ENCODE results near the gene DNAH2.

DNAH2 gene

GRCh38 chr17:7781429-7781828 lies 63.9 kb downstream of the DNAH2 start:
- Histone ChIP-seq H4K20me1 (ENCODE audit: insufficient read depth, low read length, poor library complexity, severe bottlenecking) (no peaks in the 10 kb centered on the region), H3K79me2 (ENCODE audit: insufficient read depth, low read length) (no peaks in the 10 kb centered on the region), H3K4me3 (ENCODE audit: low read length, poor library complexity, severe bottlenecking) (no peak overlapping the region), H3F3A (ENCODE audit: low read depth) (no peaks in the 10 kb centered on the region), H3K9ac (ENCODE audit: low read depth, low read length, poor library complexity, severe bottlenecking) (no peak overlapping the region), H3K4me2 (ENCODE audit: low read depth, low read length, poor library complexity, severe bottlenecking) (no peak overlapping the region), H3K36me3 (ENCODE audit: insufficient read depth, low read length) (no peaks in the 10 kb centered on the region), H2AFZ (ENCODE audit: low read length) (no peak overlapping the region), H3K4me1 (ENCODE audit: insufficient read depth, low read length, poor library complexity, severe bottlenecking) (no peaks in the 10 kb centered on the region), H3K27me3 (ENCODE audit: insufficient read depth, low read length, poor library complexity, severe bottlenecking) (no peaks in the 10 kb centered on the region), H3K9me2 (replicated peaks; ENCODE audit: low read depth, low read length) (no peaks in the 10 kb centered on the region), H3K9me3 (ENCODE audit: insufficient read depth, low read depth, low read length) (no peaks in the 10 kb centered on the region)
- TF ChIP-seq, protein P1, sequence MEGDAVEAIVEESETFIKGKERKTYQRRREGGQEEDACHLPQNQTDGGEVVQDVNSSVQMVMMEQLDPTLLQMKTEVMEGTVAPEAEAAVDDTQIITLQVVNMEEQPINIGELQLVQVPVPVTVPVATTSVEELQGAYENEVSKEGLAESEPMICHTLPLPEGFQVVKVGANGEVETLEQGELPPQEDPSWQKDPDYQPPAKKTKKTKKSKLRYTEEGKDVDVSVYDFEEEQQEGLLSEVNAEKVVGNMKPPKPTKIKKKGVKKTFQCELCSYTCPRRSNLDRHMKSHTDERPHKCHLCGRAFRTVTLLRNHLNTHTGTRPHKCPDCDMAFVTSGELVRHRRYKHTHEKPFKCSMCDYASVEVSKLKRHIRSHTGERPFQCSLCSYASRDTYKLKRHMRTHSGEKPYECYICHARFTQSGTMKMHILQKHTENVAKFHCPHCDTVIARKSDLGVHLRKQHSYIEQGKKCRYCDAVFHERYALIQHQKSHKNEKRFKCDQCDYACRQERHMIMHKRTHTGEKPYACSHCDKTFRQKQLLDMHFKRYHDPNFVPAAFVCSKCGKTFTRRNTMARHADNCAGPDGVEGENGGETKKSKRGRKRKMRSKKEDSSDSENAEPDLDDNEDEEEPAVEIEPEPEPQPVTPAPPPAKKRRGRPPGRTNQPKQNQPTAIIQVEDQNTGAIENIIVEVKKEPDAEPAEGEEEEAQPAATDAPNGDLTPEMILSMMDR (conservative IDR thresholded peaks at IDR 0.05; ENCODE audit: low read length), result no peak
- no peak for TF ChIP-seq EZH2phosphoT487 (IDR thresholded peaks at IDR 0.05; ENCODE audit: borderline replicate concordance)

DNA sequence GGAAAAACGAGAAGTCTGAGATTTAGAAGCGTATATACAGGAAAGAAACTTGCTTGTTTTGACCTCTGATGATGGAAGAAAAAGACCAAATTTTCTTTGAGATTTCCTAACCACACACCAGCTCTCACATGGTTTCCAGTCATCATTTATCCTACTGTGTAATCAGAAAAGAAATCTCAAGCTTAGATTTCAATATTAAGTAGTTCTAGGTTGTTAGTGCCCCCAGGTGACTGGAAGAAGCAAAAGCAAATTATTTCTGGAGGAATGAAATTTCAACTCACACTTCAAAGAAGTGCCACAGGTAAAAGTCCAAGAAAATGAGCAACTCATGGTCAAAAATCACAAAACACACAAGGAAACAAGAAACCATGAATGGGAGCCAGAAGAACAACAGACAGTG lies 64.7 kb downstream of the DNAH2 start:
- Histone ChIP-seq H3K79me2 (ENCODE audit: insufficient read depth, low read length) (no peaks in the 10 kb centered on the region), H3K4me2 (ENCODE audit: low read depth, low read length, poor library complexity, severe bottlenecking) (no peak overlapping the region), H3K4me1 (ENCODE audit: insufficient read depth, low read length, poor library complexity, severe bottlenecking) (no peaks in the 10 kb centered on the region), H3K27me3 (ENCODE audit: insufficient read depth, low read length, poor library complexity, severe bottlenecking) (no peaks in the 10 kb centered on the region), H4K20me1 (ENCODE audit: insufficient read depth, low read length, poor library complexity, severe bottlenecking) (no peaks in the 10 kb centered on the region), H3K36me3 (ENCODE audit: insufficient read depth, low read length) (no peaks in the 10 kb centered on the region), H3F3A (ENCODE audit: low read depth) (no peaks in the 10 kb centered on the region), H2AFZ (ENCODE audit: low read length) (no peak overlapping the region), H3K4me3 (ENCODE audit: low read length, poor library complexity, severe bottlenecking) (no peak overlapping the region), H3K9me3 (ENCODE audit: insufficient read depth, low read depth, low read length) (no peaks in the 10 kb centered on the region), H3K9me2 (replicated peaks; ENCODE audit: low read depth, low read length) (no peaks in the 10 kb centered on the region), H3K9ac (ENCODE audit: low read depth, low read length, poor library complexity, severe bottlenecking) (no peak overlapping the region)
- TF ChIP-seq, protein P1 (conservative IDR thresholded peaks at IDR 0.05; ENCODE audit: low read length), result peak; percentile 49
- no peak for TF ChIP-seq EZH2phosphoT487 (IDR thresholded peaks at IDR 0.05; ENCODE audit: borderline replicate concordance)

GRCh38 chr17:7786866-7787265 lies 69.3 kb downstream of the DNAH2 start:
- no peak overlapping the region for H3K4me2 ChIP-seq (ENCODE audit: low read depth, low read length, poor library complexity, severe bottlenecking)
- H3K9ac ChIP-seq (ENCODE audit: low read depth, low read length, poor library complexity, severe bottlenecking), result no peak overlapping the region
- no peak overlapping the region for H2AFZ ChIP-seq (ENCODE audit: low read length)
- no peaks in the 10 kb centered on the region for H3K9me2 ChIP-seq (replicated peaks; ENCODE audit: low read depth, low read length)
- no peaks in the 10 kb centered on the region for H3K36me3 ChIP-seq (ENCODE audit: insufficient read depth, low read length)
- H3K27me3 ChIP-seq (ENCODE audit: insufficient read depth, low read length, poor library complexity, severe bottlenecking), result no peaks in the 10 kb centered on the region
- no peaks in the 10 kb centered on the region for H3K4me1 ChIP-seq (ENCODE audit: insufficient read depth, low read length, poor library complexity, severe bottlenecking)
- H3K4me3 ChIP-seq (ENCODE audit: low read length, poor library complexity, severe bottlenecking), result no peak overlapping the region
- no peaks in the 10 kb centered on the region for H3F3A ChIP-seq (ENCODE audit: low read depth)
- H3K9me3 ChIP-seq (ENCODE audit: insufficient read depth, low read depth, low read length), result no peaks in the 10 kb centered on the region
- TF ChIP-seq EZH2phosphoT487 (IDR thresholded peaks at IDR 0.05; ENCODE audit: borderline replicate concordance), result no peak
- TF ChIP-seq, protein P1 (conservative IDR thresholded peaks at IDR 0.05; ENCODE audit: low read length), result no peak
- H3K79me2 ChIP-seq (ENCODE audit: insufficient read depth, low read length), result no peaks in the 10 kb centered on the region
- no peaks in the 10 kb centered on the region for H4K20me1 ChIP-seq (ENCODE audit: insufficient read depth, low read length, poor library complexity, severe bottlenecking)
